Activated CD8-positive, alpha-beta T cell treated with anti-CD3 and anti-CD28 coated beads for 36 hours (primary cell): Measurements from ENCODE around the gene PVR. TPM values are rescaled to one million over a fixed set of nuclear protein-coding genes. Genes with fewer than 3 reads are reported as not detected.

Experiments
- ATAC-seq: fragments of 200-7000 bp; cut with Tn5 transposase; one replicate; pipeline ENCODE4 v1.10.0; 2021; ENCODE audit warnings: mild to moderate bottlenecking, moderate library complexity
- CTCF ChIA-PET: fragments of 350-600 bp; sonication (Branson Sonifier 250); formaldehyde crosslinking; loops from one replicate; lab custom pipeline; 2021; ENCODE audit warnings: antibody characterized with exemption; lab: Charles Lee
- POLR2A ChIA-PET: fragments of 350-600 bp; sonication (Branson Sonifier 250); formaldehyde crosslinking; loops from one replicate; lab custom pipeline; 2021; ENCODE audit warnings: antibody characterized with exemption; lab: Charles Lee
- DNase-seq: peaks from one replicate; pipeline ENCODE4 v3.0.0-alpha.2; 2020
- H3K27ac Mint-ChIP-seq: one replicate; pipeline ENCODE4 v1.8.0; 2021; ENCODE audit warnings: mild to moderate bottlenecking, mixed read lengths
- H3K27me3 Mint-ChIP-seq: one replicate; pipeline ENCODE4 v1.8.0; 2021; ENCODE audit warnings: mixed read lengths
- H3K36me3 Mint-ChIP-seq: one replicate; pipeline ENCODE4 v1.8.0; 2021; ENCODE audit warnings: low read depth, mixed read lengths
- H3K4me1 Mint-ChIP-seq: one replicate; pipeline ENCODE4 v1.8.0; 2021; ENCODE audit warnings: low read depth, mixed read lengths
- H3K4me3 Mint-ChIP-seq: one replicate; pipeline ENCODE4 v1.8.0; 2021; ENCODE audit warnings: mild to moderate bottlenecking, moderate library complexity, mixed read lengths
- H3K9me3 Mint-ChIP-seq: one replicate; pipeline ENCODE4 v1.8.0; 2021; ENCODE audit warnings: mixed read lengths
- intact Hi-C: fragments of 100-400 bp; cut with micrococcal nuclease; formaldehyde crosslinking; loops from one replicate; pipeline ENCODE4 v1.10.0; 2022
- total RNA-seq, 2 experiments: library from RNA; stranded (reverse); gene quantifications; one replicate each; pipeline ENCODE4 v1.2.3, GENCODE V29; 2021
- TF ChIP-seq, protein P1 (sequence below): fragments of 200-600 bp; IDR thresholded peaks from one replicate; pipeline ENCODE4 v1.8.0; 2022; ENCODE audit warnings: antibody characterized with exemption, mild to moderate bottlenecking

Gene PVR
- total RNA-seq, 2 experiments from 2014 or later = 7.4 to 8.3 TPM

DNA sequence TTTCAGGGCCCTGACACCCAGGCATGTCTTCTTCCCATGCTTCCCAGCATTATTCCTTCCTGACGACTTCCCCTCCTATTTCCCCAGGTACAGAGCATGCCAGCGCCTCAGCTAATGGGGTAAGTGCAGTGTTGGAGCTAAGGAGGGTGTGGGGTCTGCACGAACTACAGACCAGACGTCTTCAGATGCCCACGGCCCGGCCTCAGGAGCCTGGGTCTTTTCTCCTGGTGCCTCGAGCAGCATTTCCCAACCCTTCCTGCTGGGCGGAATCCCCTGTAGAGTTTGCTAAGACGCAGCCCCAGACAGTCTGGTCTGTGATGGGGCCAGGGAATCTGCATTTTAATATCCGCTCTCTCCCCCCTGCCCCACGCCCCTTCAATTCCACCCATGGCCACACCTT is 17.5 kb downstream of the PVR start:
- Mint-ChIP-seq H3K4me3 (no peak overlapping the region), H3K36me3 (peaks cover 7% of the 10 kb centered on the region), H3K4me1 (peaks cover 7% of the 10 kb centered on the region), H3K9me3 (no peaks in the 10 kb centered on the region), H3K27me3 (no peaks in the 10 kb centered on the region), H3K27ac (no peak overlapping the region)
- TF ChIP-seq, protein P1, sequence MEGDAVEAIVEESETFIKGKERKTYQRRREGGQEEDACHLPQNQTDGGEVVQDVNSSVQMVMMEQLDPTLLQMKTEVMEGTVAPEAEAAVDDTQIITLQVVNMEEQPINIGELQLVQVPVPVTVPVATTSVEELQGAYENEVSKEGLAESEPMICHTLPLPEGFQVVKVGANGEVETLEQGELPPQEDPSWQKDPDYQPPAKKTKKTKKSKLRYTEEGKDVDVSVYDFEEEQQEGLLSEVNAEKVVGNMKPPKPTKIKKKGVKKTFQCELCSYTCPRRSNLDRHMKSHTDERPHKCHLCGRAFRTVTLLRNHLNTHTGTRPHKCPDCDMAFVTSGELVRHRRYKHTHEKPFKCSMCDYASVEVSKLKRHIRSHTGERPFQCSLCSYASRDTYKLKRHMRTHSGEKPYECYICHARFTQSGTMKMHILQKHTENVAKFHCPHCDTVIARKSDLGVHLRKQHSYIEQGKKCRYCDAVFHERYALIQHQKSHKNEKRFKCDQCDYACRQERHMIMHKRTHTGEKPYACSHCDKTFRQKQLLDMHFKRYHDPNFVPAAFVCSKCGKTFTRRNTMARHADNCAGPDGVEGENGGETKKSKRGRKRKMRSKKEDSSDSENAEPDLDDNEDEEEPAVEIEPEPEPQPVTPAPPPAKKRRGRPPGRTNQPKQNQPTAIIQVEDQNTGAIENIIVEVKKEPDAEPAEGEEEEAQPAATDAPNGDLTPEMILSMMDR = no peak
- ATAC-seq (no peak), DNase-seq (no peak)
- CTCF ChIA-PET = interaction anchor here (0.6 to 3.7 kb wide), 4 partner anchors 63 to 110 kb away, joined by 3 to 17 read pairs (median 5); no protein-coding TSS in a partner anchor
- POLR2A ChIA-PET = no interaction called here
- intact Hi-C loops = no loop called here

DNA sequence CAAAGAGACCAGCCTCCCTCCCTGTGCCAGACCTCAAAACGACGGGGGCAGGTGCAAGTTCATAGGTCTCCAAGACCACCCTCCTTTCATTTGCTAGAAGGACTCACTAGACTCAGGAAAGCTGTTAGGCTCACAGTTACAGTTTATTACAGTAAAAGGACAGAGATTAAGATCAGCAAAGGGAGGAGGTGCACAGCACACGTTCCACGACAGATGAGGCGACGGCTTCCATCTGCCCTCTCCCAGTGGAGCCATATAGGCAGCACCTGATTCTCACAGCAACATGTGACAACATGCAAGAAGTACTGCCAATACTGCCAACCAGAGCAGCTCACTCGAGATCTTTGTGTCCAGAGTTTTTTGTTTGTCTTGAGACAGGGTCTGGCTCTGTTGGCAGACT is 18.2 kb downstream of the PVR start:
- Mint-ChIP-seq H3K4me1 (peaks cover 6% of the 10 kb centered on the region), H3K36me3 (peaks cover 4% of the 10 kb centered on the region), H3K4me3 (no peak overlapping the region), H3K27ac (no peak overlapping the region), H3K9me3 (no peaks in the 10 kb centered on the region), H3K27me3 (no peaks in the 10 kb centered on the region)
- ChIA-PET CTCF (interaction anchor here (0.6 to 3.7 kb wide), 3 partner anchors 62 to 91 kb away, joined by 3 to 17 read pairs (median 6); no protein-coding TSS in a partner anchor), POLR2A (no interaction called here)
- DNase-seq (no peak), ATAC-seq (no peak)
- intact Hi-C loops = no loop called here
- TF ChIP-seq, protein P1 = no peak

DNA sequence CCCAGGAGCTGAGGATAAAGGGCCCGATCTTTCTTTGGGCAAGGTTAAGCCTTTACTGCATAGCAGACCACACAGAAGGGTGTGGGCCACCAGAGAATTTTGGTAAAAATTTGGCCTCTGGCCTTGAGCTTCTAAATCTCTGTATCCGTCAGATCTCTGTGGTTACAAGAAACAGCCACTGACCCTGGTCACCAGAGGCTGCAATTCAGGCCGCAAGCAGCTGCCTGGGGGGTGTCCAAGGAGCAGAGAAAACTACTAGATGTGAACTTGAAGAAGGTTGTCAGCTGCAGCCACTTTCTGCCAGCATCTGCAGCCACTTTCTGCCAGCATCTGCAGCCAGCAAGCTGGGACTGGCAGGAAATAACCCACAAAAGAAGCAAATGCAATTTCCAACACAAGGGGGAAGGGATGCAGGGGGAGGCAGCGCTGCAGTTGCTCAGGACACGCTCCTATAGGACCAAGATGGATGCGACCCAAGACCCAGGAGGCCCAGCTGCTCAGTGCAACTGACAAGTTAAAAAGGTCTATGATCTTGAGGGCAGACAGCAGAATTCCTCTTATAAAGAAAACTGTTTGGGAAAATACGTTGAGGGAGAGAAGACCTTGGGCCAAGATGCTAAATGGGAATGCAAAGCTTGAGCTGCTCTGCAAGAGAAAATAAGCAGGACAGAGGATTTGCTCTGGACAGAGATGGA is 19.1 kb downstream of the PVR start:
- Mint-ChIP-seq H3K36me3 (no peaks in the 10 kb centered on the region), H3K27me3 (no peaks in the 10 kb centered on the region), H3K27ac (no peak overlapping the region), H3K9me3 (no peaks in the 10 kb centered on the region), H3K4me3 (no peak overlapping the region), H3K4me1 (no peaks in the 10 kb centered on the region)
- no peak for ATAC-seq
- TF ChIP-seq, protein P1 = no peak
- no peak for DNase-seq
- intact Hi-C loops = no loop called here
- POLR2A ChIA-PET = interaction anchor here (0.6 kb wide), 1 partner anchor 76 kb away, joined by 3 read pairs; no protein-coding TSS in a partner anchor
- CTCF ChIA-PET = interaction anchor here (0.8 to 3.7 kb wide), 5 partner anchors 9 to 108 kb away, joined by 3 to 17 read pairs (median 6); no protein-coding TSS in a partner anchor

DNA sequence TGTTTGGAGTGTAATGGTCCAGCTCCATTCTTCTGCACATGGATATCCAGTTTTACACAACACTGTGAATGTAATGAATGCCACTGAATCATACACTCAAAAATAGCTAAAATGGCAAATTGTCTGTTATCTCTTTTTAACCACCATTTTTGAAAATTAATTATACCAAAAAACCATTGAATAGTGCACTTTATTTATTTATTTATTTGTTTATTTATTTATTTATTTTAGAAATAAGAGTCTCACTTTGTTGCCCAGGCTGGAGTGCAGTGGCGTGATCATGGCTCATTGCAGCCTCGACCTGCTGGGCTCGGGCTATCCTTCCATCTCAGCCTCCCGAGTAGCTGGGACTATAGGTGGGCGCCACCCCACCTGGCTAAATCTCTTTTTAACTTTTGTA is 20.3 kb downstream of the PVR start:
- Mint-ChIP-seq H3K4me1 (no peaks in the 10 kb centered on the region), H3K27me3 (no peaks in the 10 kb centered on the region), H3K36me3 (no peaks in the 10 kb centered on the region), H3K27ac (no peak overlapping the region), H3K9me3 (no peaks in the 10 kb centered on the region), H3K4me3 (no peak overlapping the region)
- DNase-seq (no peak), ATAC-seq (no peak)
- ChIA-PET POLR2A (interaction anchor here (0.7 kb wide), 1 partner anchor 9 kb away, joined by 3 read pairs; no protein-coding TSS in a partner anchor), CTCF (interaction anchor here (2.7 to 3.7 kb wide), 2 partner anchors 10 to 93 kb away, joined by 11 to 17 read pairs; no protein-coding TSS in a partner anchor)
- TF ChIP-seq, protein P1 = no peak
- intact Hi-C loops = no loop called here

DNA sequence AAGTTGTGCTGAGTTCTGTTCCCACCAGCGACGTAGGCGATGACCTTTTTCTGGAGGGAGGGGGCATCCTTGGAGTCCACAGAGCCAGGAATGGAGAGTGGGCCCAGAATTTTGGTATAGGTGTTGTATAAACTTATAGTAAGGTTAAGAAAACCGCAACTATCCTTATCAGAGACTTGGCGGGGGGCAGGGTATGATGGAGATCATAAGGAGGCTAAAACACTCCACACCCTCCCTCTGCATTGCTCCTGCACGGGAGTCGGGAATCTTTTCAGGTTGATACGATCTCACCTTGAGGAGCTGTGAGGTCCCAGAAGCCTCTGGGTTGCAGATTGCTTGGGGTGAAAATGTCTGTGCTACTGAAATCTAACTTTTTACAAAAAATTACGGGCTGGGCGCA is 21.3 kb downstream of the PVR start:
- ATAC-seq = no peak
- no peaks in the 10 kb centered on the region for H3K36me3 Mint-ChIP-seq
- ChIA-PET CTCF (interaction anchor here (0.9 to 2.7 kb wide), 2 partner anchors 11 to 12 kb away, joined by 3 to 11 read pairs; no protein-coding TSS in a partner anchor), POLR2A (no interaction called here)
- H3K9me3 Mint-ChIP-seq = no peaks in the 10 kb centered on the region
- no peak overlapping the region for H3K27ac Mint-ChIP-seq
- no peak overlapping the region for H3K4me3 Mint-ChIP-seq
- TF ChIP-seq, protein P1 = no peak
- no peaks in the 10 kb centered on the region for H3K27me3 Mint-ChIP-seq
- intact Hi-C loops = no loop called here
- no peaks in the 10 kb centered on the region for H3K4me1 Mint-ChIP-seq
- DNase-seq = no peak
